Astrocyte of the cerebellum (primary cell): ENCODE results near the gene GXYLT2.
A peak's percentile ranks its signal among the peaks of the same experiment; 100 is the strongest.
"Not testable (repeated sequence)": the region's sequence is repeated elsewhere in the genome, so short reads cannot be mapped to it uniquely, and the experiment has no call there.

Experiments
- DNase-seq: peaks from one replicate; pipeline ENCODE4 v3.0.0-alpha.2; 2011; ENCODE audit warnings: low read depth
- H3K4me3 ChIP-seq: 2 replicates; pipeline ENCODE4 v1.5.1; 2011; ENCODE audit warnings: mild to moderate bottlenecking, low read depth, low read length, moderate library complexity
- CTCF ChIP-seq: IDR thresholded peaks from 2 replicates; pipeline ENCODE4 v1.5.1; 2012; ENCODE audit warnings: low read length, low read depth, moderate library complexity, mild to moderate bottlenecking; ENCODE audit errors: missing control alignments
- in situ Hi-C: cut with HindIII; loops from 2 replicates; pipeline ENCODE4 v1.10.0; 2017; ENCODE audit warnings: low sequenced_read_pairs

GXYLT2 gene

GRCh38 chr3:72996473-72997333 lies 108.9 kb downstream of the GXYLT2 start, which contains the start of gene PPP4R2:
TSS of gene PPP4R2 (plus strand) at chr3:72996811. CDS start at chr3:72997038, 227 bp downstream.
- H3K4me3 ChIP-seq = peak within 1 kb of the TSS; percentile 90
- DNase-seq = peak; percentile 51
- in situ Hi-C loops = no loop called here
- no peak for TF ChIP-seq CTCF

- peak overlapping the region; percentile 90 for H3K4me3 ChIP-seq
- in situ Hi-C loops = no loop called here
- DNase-seq = peak; percentile 38
- peak; percentile 55 for TF ChIP-seq CTCF
Observed at GRCh38 chr3:72997421-72997961, 109.6 kb downstream of the GXYLT2 start.

GRCh38 chr3:72998466-72998865 lies 110.6 kb downstream of the GXYLT2 start:
- no peak for TF ChIP-seq CTCF
- in situ Hi-C loops = no loop called here
- DNase-seq = no peak
- H3K4me3 ChIP-seq = peak overlapping the region; percentile 90

- no peak for TF ChIP-seq CTCF
- in situ Hi-C loops = no loop called here
- no peak overlapping the region for H3K4me3 ChIP-seq
- no peak for DNase-seq
Observed at GRCh38 chr3:72999951-73000350, 112.1 kb downstream of the GXYLT2 start.

- DNase-seq, H3K4me3 ChIP-seq, in situ Hi-C loops: not testable (repeated sequence)
Observed at GRCh38 chr3:73003050-73003449, 115.2 kb downstream of the GXYLT2 start.

- in situ Hi-C loops = no loop called here
- TF ChIP-seq CTCF = no peak
- DNase-seq = no peak
- no peak overlapping the region for H3K4me3 ChIP-seq
Observed at GRCh38 chr3:73004316-73004715, 116.5 kb downstream of the GXYLT2 start.

DNA sequence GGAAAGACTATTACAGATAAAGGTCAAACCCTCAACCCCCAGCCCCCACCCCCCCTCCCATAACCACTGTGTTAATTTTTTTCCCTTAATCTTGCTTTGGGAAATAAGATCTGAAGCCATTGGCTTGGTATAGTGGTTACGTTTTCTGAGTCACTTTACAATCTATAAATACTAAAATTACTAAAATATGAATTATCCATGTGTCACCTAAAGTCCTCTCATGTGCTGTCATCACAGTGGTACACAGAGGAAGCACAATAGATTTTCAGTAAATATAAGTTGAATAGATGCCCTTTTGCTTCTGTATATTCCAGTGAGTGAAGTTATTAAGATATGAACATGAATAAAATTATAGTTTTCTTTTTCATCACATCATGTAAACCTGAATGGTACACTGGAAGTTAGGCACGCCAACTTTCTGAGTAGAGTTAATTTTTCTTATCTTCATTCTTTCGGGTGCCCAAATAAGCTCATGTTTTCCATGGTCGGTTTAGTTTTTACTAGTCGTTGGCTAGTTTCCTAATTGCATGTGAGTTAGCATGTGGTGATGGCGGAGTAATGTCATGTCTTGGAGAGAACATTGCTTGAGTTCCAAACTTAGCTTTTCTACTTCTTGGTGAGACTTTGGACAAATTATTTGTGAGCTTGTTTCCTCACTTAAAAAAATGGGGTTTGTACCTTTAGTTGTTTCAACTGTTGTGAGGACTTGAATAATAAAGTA lies 120.3 kb downstream of the GXYLT2 start:
- DNase-seq = no peak
- no peak for TF ChIP-seq CTCF
- in situ Hi-C loops = no loop called here
- no peak overlapping the region for H3K4me3 ChIP-seq
